OCI-M2 (cell line): ENCODE results near the gene ANO2.
"Not testable (repeated sequence)": the region's sequence is repeated elsewhere in the genome, so short reads cannot be mapped to it uniquely, and the experiment has no call there.

Source experiments
- DNase-seq: peaks from one replicate; lab custom pipeline; 2025; ENCODE audit not compliant: unreplicated experiment; lab: John Stamatoyannopoulos, UW

The ANO2 gene

GRCh38 chr12:5689773-5690172, 255.3 kb downstream of the ANO2 start:
- no peak for DNase-seq

GRCh38 chr12:5688226-5688625, 256.8 kb downstream of the ANO2 start:
- DNase-seq, result no peak

- DNase-seq, result no peak
Observed at GRCh38 chr12:5685935-5686334, 259.1 kb downstream of the ANO2 start.

- no peak for DNase-seq
Observed at GRCh38 chr12:5684989-5685388, 260.1 kb downstream of the ANO2 start.

GRCh38 chr12:5682581-5682980, 262.5 kb downstream of the ANO2 start:
- no peak for DNase-seq

- DNase-seq, result no peak
Observed at GRCh38 chr12:5678176-5678575, 266.9 kb downstream of the ANO2 start.

GRCh38 chr12:5669624-5670023, 275.4 kb downstream of the ANO2 start:
- DNase-seq, result not testable (repeated sequence)

- no peak for DNase-seq
Observed at GRCh38 chr12:5665615-5666014, 279.4 kb downstream of the ANO2 start.

- no peak for DNase-seq
Observed at GRCh38 chr12:5661811-5662210, 283.2 kb downstream of the ANO2 start.

- no peak for DNase-seq
Observed at GRCh38 chr12:5660238-5660637, 284.8 kb downstream of the ANO2 start.

GRCh38 chr12:5658339-5658941, 286.6 kb downstream of the ANO2 start:
- DNase-seq, result not testable (repeated sequence)

GRCh38 chr12:5656836-5657235, 288.2 kb downstream of the ANO2 start:
- no peak for DNase-seq

GRCh38 chr12:5655120-5655519, 289.9 kb downstream of the ANO2 start:
- DNase-seq, result no peak

GRCh38 chr12:5654019-5654418, 291.0 kb downstream of the ANO2 start:
- DNase-seq, result no peak

- no peak for DNase-seq
Observed at GRCh38 chr12:5650829-5651461, 294.1 kb downstream of the ANO2 start.

GRCh38 chr12:5650281-5650680, 294.8 kb downstream of the ANO2 start:
- DNase-seq, result no peak

GRCh38 chr12:5648692-5649359, 296.2 kb downstream of the ANO2 start:
- no peak for DNase-seq

- no peak for DNase-seq
Observed at GRCh38 chr12:5643266-5643665, 301.8 kb downstream of the ANO2 start.

- DNase-seq, result no peak
Observed at GRCh38 chr12:5637698-5638097, 307.4 kb downstream of the ANO2 start.

GRCh38 chr12:5636907-5637306, 308.2 kb downstream of the ANO2 start:
- DNase-seq, result no peak

- no peak for DNase-seq
Observed at GRCh38 chr12:5633106-5633505, 312.0 kb downstream of the ANO2 start.

- DNase-seq, result no peak
Observed at GRCh38 chr12:5632453-5632852, 312.6 kb downstream of the ANO2 start.
